Measurements from ENCODE around the gene SCN7A. TPM values are rescaled to one million over a fixed set of nuclear protein-coding genes. Genes with fewer than 3 reads are reported as not detected.
"Not testable (repeated sequence)": the region's sequence is repeated elsewhere in the genome, so short reads cannot be mapped to it uniquely, and the experiment has no call there.

The SCN7A gene
- polyA plus RNA-seq, 2 of the 4 experiments (the other 2 are of a cell fraction) = not detected

- TF ChIP-seq ELK1 (IDR thresholded peaks at IDR 0.05; ENCODE audit: low read depth, low read length) (no peak), POLR2A (IDR thresholded peaks at IDR 0.05; ENCODE audit: low read length) (no peak), HOXB13 (CRISPR knock-in tag; IDR thresholded peaks at IDR 0.05; ENCODE audit: low read depth) (no peak), ZC3H11A (IDR thresholded peaks at IDR 0.05) (no peak), NPAS2 (CRISPR knock-in tag; IDR thresholded peaks at IDR 0.05; ENCODE audit: borderline replicate concordance) (no peak)
Observed at GRCh38 chr2:166360426-166360825, 133.6 kb downstream of the SCN7A start (continued).

GRCh38 chr2:166357950-166358321 lies 136.1 kb downstream of the SCN7A start:
- FAIRE-seq; POLR2A ChIA-PET; H3K4me3 ChIP-seq; DNase-seq (ENCODE audit: low read depth in 1 of 2, low spot score in 1 of 2); ATAC-seq; H3K4me2 ChIP-seq; H3K27ac ChIP-seq; H3K9me3 ChIP-seq: not testable (repeated sequence)
- WGBS (ENCODE audit: missing lambda C conversion rate) = 92% methylated on average over 4 of the region's 4 CpGs
- peaks cover 26% of the 10 kb centered on the region for H3K4me1 ChIP-seq
- CTCF ChIA-PET = interaction anchor here (1.0 kb wide), 1 partner anchor 61 kb away, joined by 3 read pairs; no protein-coding TSS in a partner anchor
- TF ChIP-seq ZC3H11A (IDR thresholded peaks at IDR 0.05) = peak; percentile 81

- FAIRE-seq (no peak), DNase-seq (ENCODE audit: low read depth in 1 of 2, low spot score in 1 of 2) (no peak), ATAC-seq (no peak)
- POLR2A ChIA-PET = no interaction called here
- no peak overlapping the region for H3K4me3 ChIP-seq
- TF ChIP-seq EHMT2 (IDR thresholded peaks at IDR 0.05; ENCODE audit: low read depth) = peak; percentile 27; the same call in 1 of the 2 replicates
- TF ChIP-seq HDAC2 (IDR thresholded peaks at IDR 0.05) = no peak
- TF ChIP-seq NFE2L2 (conservative IDR thresholded peaks at IDR 0.05; ENCODE audit: low read length) = peak; percentile 93
- peak; percentile 95 for TF ChIP-seq MAFK (IDR thresholded peaks at IDR 0.05; ENCODE audit: partially characterized antibody)
- CTCF ChIA-PET = interaction anchor here (1.0 kb wide), 1 partner anchor 62 kb away, joined by 3 read pairs; no protein-coding TSS in a partner anchor
- no peaks in the 10 kb centered on the region for H3K9me3 ChIP-seq
- WGBS (ENCODE audit: missing lambda C conversion rate) = 86% methylated on average over 7 of the region's 7 CpGs
- H3K27ac ChIP-seq = peak overlapping the region; percentile 36 to 74
- peaks cover 21% of the 10 kb centered on the region for H3K4me1 ChIP-seq
- no peak overlapping the region for H3K4me2 ChIP-seq
Observed at GRCh38 chr2:166357068-166357949, 136.7 kb downstream of the SCN7A start.

Other genes starting within 250 kb of the SCN7A start
- gene SCN9A, start 118.3 kb downstream of the SCN7A start, polyA plus RNA-seq (2011; rRNA removed) = 19.6 and 23.6 TPM in 2 replicates
- 7.7 to 8.3 TPM (median 7.7 TPM) in 3 replicates for gene SCN9A, start 118.3 kb downstream of the SCN7A start, polyA plus RNA-seq (2017; fragmentation: RNase III; extraction: RNeasy Plus Mini Kit Qiagen cat#74134 plus additional on column Dnase treatment)

Measured in A549 (cell line).